ENCODE measurements around the gene STAMBP.

DNA sequence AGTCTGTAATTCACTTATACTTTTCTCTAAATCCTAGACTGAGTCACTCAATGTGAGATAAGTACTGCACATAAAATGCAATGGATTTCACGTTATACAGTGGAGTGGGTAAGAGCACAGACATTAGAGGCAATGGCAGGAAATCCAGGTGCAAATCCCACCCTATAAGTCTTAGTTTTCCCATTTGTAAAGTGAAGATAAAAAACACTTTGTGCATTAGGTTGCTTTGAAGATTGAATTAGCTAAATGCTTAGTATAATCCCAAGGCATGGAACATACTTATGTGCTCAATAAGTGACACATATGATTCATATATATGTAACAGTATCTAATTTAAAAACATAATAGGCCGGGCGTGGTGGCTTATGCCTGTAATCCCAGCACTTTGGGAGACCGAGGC lies 74.6 kb downstream of the STAMBP start:
- TF ChIP-seq POLR2A (IDR thresholded peaks at IDR 0.05) (no peak), EP300 (IDR thresholded peaks at IDR 0.05) (no peak), POLR2AphosphoS5 (IDR thresholded peaks at IDR 0.05) (no peak)
- TF ChIP-seq, protein P1, sequence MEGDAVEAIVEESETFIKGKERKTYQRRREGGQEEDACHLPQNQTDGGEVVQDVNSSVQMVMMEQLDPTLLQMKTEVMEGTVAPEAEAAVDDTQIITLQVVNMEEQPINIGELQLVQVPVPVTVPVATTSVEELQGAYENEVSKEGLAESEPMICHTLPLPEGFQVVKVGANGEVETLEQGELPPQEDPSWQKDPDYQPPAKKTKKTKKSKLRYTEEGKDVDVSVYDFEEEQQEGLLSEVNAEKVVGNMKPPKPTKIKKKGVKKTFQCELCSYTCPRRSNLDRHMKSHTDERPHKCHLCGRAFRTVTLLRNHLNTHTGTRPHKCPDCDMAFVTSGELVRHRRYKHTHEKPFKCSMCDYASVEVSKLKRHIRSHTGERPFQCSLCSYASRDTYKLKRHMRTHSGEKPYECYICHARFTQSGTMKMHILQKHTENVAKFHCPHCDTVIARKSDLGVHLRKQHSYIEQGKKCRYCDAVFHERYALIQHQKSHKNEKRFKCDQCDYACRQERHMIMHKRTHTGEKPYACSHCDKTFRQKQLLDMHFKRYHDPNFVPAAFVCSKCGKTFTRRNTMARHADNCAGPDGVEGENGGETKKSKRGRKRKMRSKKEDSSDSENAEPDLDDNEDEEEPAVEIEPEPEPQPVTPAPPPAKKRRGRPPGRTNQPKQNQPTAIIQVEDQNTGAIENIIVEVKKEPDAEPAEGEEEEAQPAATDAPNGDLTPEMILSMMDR (IDR thresholded peaks at IDR 0.05) = no peak

Measured in suprapubic skin (tissue), 4 donors.